GM12878 (cell line): Measurements from ENCODE around the gene ADISSP. TPM values are rescaled to one million over a fixed set of nuclear protein-coding genes. Genes with fewer than 3 reads are reported as not detected.

ENCODE experiments used
- ATAC-seq: fragments of 200-7000 bp; cut with Tn5 transposase; 3 replicates; pipeline ENCODE4 v1.9.1; 2020; ENCODE audit warnings: mild to moderate bottlenecking, moderate library complexity
- BruUV-seq: library from RNA; stranded (reverse); fragments of 400-500 nt; replicated peaks from 2 replicates; lab custom pipeline; 2021; lab: Mats Ljungman, UMichigan
- CTCF ChIA-PET: fragments of 300-600 bp; sonication (Branson Sonifier 250); formaldehyde crosslinking; extraction: SDS; loops from one replicate; lab custom pipeline; 2021; ENCODE audit warnings: inconsistent platforms; lab: Yijun Ruan, JAX
- POLR2A ChIA-PET: fragments of 350-600 bp; formaldehyde crosslinking; extraction: SDS; loops from one replicate; lab custom pipeline; 2021; ENCODE audit warnings: inconsistent platforms; lab: Charles Lee
- RAD21 ChIA-PET: fragments of 300-600 bp; sonication (Branson Sonifier 250); formaldehyde crosslinking; loops from one replicate; lab custom pipeline; 2023; ENCODE audit warnings: antibody characterized with exemption; ENCODE audit not compliant: unreplicated experiment; lab: Charles Lee
- SMC1A ChIA-PET: fragments of 300-600 bp; sonication (Branson Sonifier 250); formaldehyde crosslinking; loops from one replicate; lab custom pipeline; 2023; ENCODE audit not compliant: unreplicated experiment, uncharacterized antibody; lab: Charles Lee
- DNase-seq: peaks from one replicate; pipeline ENCODE4 v3.0.0-alpha.2; 2011; ENCODE audit warnings: low read depth, low spot score
- FAIRE-seq: peaks from 3 replicates; lab custom pipeline; 2011; peaks lifted over from hg19 to GRCh38; lab: Jason Lieb, UNC
- H2AFZ ChIP-seq: 2 replicates; pipeline ENCODE4 v1.6.0; 2011; ENCODE audit warnings: low read depth, low read length, control low read depth; ENCODE audit not compliant: control insufficient read depth
- H3K27ac ChIP-seq: 2 replicates; pipeline ENCODE4 v1.5.1; 2011; ENCODE audit warnings: control low read depth; ENCODE audit not compliant: control insufficient read depth, insufficient read depth
- H3K27me3 ChIP-seq, 2 experiments: replicated peaks in 1 of 2; 2 replicates each; pipeline versions ENCODE4 v1.6.0 to v1.6.1; 2011; ENCODE audit warnings: low read length in 1 of 2; ENCODE audit not compliant: control insufficient read depth in 2 of 2, insufficient read depth in 2 of 2
- H3K36me3 ChIP-seq, 2 experiments: 2 replicates each; pipeline ENCODE4 v1.5.1; 2011; ENCODE audit warnings: low read length in 1 of 2; ENCODE audit not compliant: control insufficient read depth in 2 of 2, insufficient read depth in 2 of 2
- H3K4me1 ChIP-seq: 2 replicates; pipeline ENCODE4 v1.6.1; 2011; ENCODE audit warnings: mild to moderate bottlenecking, low read length, moderate library complexity, mixed read lengths; ENCODE audit not compliant: control insufficient read depth, insufficient read depth
- H3K4me2 ChIP-seq: 2 replicates; pipeline ENCODE4 v1.6.0; 2011; ENCODE audit warnings: control low read depth; ENCODE audit not compliant: control insufficient read depth, insufficient read depth
- H3K4me3 ChIP-seq: fragments of 200-600 bp; sonication (generic); 2 replicates; pipeline ENCODE4 v1.5.1; 2016
- H3K79me2 ChIP-seq: 2 replicates; pipeline ENCODE4 v1.6.0; 2011; ENCODE audit warnings: low read length; ENCODE audit not compliant: control insufficient read depth, insufficient read depth
- H3K9ac ChIP-seq: 2 replicates; pipeline ENCODE4 v1.8.0; 2011; ENCODE audit warnings: low read length, control low read depth, mixed read lengths; ENCODE audit not compliant: control insufficient read depth, insufficient read depth
- H3K9me3 ChIP-seq: replicated peaks from 3 replicates; pipeline ENCODE4 v1.5.1; 2011; ENCODE audit warnings: mild to moderate bottlenecking, low read length; ENCODE audit not compliant: control insufficient read depth, insufficient read depth
- H4K20me1 ChIP-seq: 2 replicates; pipeline ENCODE4 v1.6.0; 2011; ENCODE audit not compliant: control insufficient read depth, insufficient read depth
- CBFB ChIP-seq: IDR thresholded peaks from 2 replicates; pipeline ENCODE4 v1.6.1; 2016; ENCODE audit warnings: antibody characterized with exemption, low read depth
- FOXM1 ChIP-seq: IDR thresholded peaks from 2 replicates; pipeline ENCODE4 v1.6.1; 2012; ENCODE audit warnings: low read depth, mild to moderate bottlenecking, inconsistent platforms, low read length, moderate library complexity
- IKZF1 ChIP-seq: fragments of 450-650 bp; conservative IDR thresholded peaks from 2 replicates; pipeline ENCODE4 v1.6.1; 2017; ENCODE audit warnings: antibody characterized with exemption, mild to moderate bottlenecking
- JUNB ChIP-seq: IDR thresholded peaks from 2 replicates; pipeline ENCODE4 v1.6.1; 2016; ENCODE audit warnings: antibody characterized with exemption, mild to moderate bottlenecking
- PAX5 ChIP-seq: IDR thresholded peaks from 2 replicates; pipeline ENCODE4 v1.6.1; 2011; ENCODE audit warnings: low read depth, low read length, borderline replicate concordance
- POLR2AphosphoS2 ChIP-seq: IDR thresholded peaks from 2 replicates; pipeline ENCODE4 v1.6.1; 2011; ENCODE audit warnings: low read depth, mild to moderate bottlenecking, low read length, improper control_type of control experiment, moderate library complexity
- POLR2AphosphoS5 ChIP-seq: IDR thresholded peaks from 2 replicates; pipeline ENCODE4 v1.6.1; 2011; ENCODE audit warnings: mild to moderate bottlenecking, low read length, inconsistent platforms
- SMAD5 ChIP-seq: IDR thresholded peaks from 2 replicates; pipeline ENCODE4 v1.6.1; 2016; ENCODE audit warnings: antibody characterized with exemption, low read depth
- ZNF24 ChIP-seq: fragments of 450-650 bp; IDR thresholded peaks from 2 replicates; pipeline ENCODE4 v1.6.1; 2017; ENCODE audit warnings: antibody characterized with exemption, mild to moderate bottlenecking
- ZNF622 ChIP-seq: fragments of 450-650 bp; IDR thresholded peaks from 2 replicates; pipeline ENCODE4 v1.6.1; 2017; ENCODE audit warnings: mild to moderate bottlenecking, inconsistent platforms
- WGBS: methylation state at CpG from one replicate; pipeline ENCODE4 v1.1.6; 2016; ENCODE audit warnings: low lambda C conversion rate; ENCODE audit not compliant: insufficient replicate concordance, insufficient coverage; ENCODE audit errors: missing lambda C conversion rate; 5-methylcytosine and 5-hydroxymethylcytosine counted together
- in situ Hi-C: fragments of 300-500 bp; cut with MboI; formaldehyde crosslinking; loops from 9 replicates; pipeline ENCODE4 v1.14.3; 2018; ENCODE audit warnings: mixed read lengths
- intact Hi-C: fragments of 100-400 bp; cut with micrococcal nuclease; formaldehyde crosslinking; loops from one replicate; pipeline ENCODE4 v1.14.2; 2022; ENCODE audit not compliant: unreplicated experiment
- polyA plus RNA-seq, 11 experiments: library from polyadenylated mRNA; depleted of rRNA in 4 of 11; unstranded in 6 of 11; stranded (reverse) in 5 of 11; fragments of >200 nt; fragmentation: Nextera tagmentation in 4 of 11; fragmentation: Illumina TruSeq in 1 of 11; extraction: Ambion mirVana in 4 of 11; extraction: Trizol in 1 of 11; gene quantifications; 1 replicate in 1 of 11; 2 replicates in 10 of 11; pipeline versions ENCODE4 v1.2.1 to v1.2.3, GENCODE V29; 2011 to 2016; ENCODE audit warnings: inconsistent platforms in 2 of 11, missing spikeins in 2 of 11, low read depth in 1 of 11
- total RNA-seq, 4 experiments: library from RNA; depleted of rRNA in 3 of 4; stranded (reverse); fragments of >200 nt in 3 of 4; fragmentation: Illumina TruSeq in 1 of 4; extraction: Trizol in 1 of 4; gene quantifications; 2 replicates each; pipeline versions ENCODE4 v1.2.1 to v1.2.3, GENCODE V29; 2013 to 2021
- TF ChIP-seq, protein P1 (sequence below): fragments of 450-650 bp; IDR thresholded peaks from 2 replicates; pipeline ENCODE4 v1.6.1; 2017; ENCODE audit warnings: mild to moderate bottlenecking, low read depth, inconsistent platforms; ENCODE audit not compliant: poor library complexity, severe bottlenecking
- TF ChIP-seq, protein P2 (sequence below): fragments of 150-350 bp; IDR thresholded peaks from 2 replicates; pipeline ENCODE4 v1.6.1; 2014; ENCODE audit warnings: mild to moderate bottlenecking, low read depth, low read length
- TF ChIP-seq, protein P3 (sequence below): IDR thresholded peaks from 2 replicates; pipeline ENCODE4 v1.6.1; 2012; ENCODE audit warnings: low read depth, low read length, improper control_type of control experiment
- TF ChIP-seq, protein P4 (sequence below): fragments of 450-650 bp; IDR thresholded peaks from 2 replicates; pipeline ENCODE4 v1.6.1; 2017; ENCODE audit warnings: low read depth, mild to moderate bottlenecking, moderate library complexity

Gene ADISSP
- total and polyA plus RNA-seq, 10 of the 15 experiments (the other 5 are each of a cell fraction or from before 2014, with no cell fraction given), result 0.80 to 96.3 (median 38.6) TPM

DNA sequence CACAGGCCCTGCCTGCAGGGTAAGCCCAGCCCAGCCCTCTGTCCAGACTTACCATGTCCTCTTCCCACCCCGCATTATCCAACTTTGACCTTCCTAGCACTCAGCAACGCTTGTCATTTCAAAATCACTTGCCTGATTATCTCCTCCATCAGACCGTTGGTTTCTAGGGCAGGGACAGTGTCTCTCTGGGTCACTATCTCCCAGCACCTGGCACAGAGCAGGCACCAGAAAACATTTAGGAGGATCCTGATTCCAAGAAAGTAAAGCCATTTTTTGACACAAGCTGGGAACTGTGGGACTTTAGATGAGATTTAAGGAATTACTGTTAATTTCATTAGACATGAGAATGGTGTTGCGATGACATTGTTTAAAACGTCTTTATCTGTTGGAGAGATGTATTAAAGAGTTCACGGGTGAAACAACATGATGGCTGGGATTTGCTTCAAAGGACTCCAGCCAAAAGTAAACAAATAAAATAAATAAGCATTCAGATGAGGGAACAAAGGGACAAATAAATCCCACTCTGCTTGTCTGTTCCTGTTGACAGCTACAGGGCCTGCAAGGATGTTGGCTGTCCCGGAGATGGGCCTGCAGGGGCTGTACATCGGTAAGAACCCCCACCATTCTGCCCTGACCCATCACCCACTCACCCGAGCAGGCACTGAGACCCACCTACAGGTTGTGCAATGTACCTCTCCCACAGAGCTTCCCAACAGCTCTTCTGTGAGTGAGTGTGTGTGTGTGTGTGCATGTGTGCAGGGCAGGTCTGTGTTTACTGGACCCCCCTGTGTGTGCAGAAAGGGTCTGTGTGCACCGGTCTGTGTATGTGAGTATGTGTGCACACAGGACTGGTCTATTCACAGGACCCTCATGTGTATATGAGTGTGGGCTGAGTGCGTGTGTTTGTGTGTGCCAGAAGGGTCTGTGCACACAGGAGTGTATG lies 29.2 kb downstream of the ADISSP start (continued):
- TF ChIP-seq ZNF24 (no peak), POLR2AphosphoS2 (no peak), JUNB (no peak), ZNF622 (no peak), POLR2AphosphoS5 (no peak), CBFB (no peak), SMAD5 (no peak), PAX5 (no peak), IKZF1 (no peak)
- TF ChIP-seq, protein P1, sequence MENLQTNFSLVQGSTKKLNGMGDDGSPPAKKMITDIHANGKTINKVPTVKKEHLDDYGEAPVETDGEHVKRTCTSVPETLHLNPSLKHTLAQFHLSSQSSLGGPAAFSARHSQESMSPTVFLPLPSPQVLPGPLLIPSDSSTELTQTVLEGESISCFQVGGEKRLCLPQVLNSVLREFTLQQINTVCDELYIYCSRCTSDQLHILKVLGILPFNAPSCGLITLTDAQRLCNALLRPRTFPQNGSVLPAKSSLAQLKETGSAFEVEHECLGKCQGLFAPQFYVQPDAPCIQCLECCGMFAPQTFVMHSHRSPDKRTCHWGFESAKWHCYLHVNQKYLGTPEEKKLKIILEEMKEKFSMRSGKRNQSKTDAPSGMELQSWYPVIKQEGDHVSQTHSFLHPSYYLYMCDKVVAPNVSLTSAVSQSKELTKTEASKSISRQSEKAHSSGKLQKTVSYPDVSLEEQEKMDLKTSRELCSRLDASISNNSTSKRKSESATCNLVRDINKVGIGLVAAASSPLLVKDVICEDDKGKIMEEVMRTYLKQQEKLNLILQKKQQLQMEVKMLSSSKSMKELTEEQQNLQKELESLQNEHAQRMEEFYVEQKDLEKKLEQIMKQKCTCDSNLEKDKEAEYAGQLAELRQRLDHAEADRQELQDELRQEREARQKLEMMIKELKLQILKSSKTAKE, result no peak

DNA sequence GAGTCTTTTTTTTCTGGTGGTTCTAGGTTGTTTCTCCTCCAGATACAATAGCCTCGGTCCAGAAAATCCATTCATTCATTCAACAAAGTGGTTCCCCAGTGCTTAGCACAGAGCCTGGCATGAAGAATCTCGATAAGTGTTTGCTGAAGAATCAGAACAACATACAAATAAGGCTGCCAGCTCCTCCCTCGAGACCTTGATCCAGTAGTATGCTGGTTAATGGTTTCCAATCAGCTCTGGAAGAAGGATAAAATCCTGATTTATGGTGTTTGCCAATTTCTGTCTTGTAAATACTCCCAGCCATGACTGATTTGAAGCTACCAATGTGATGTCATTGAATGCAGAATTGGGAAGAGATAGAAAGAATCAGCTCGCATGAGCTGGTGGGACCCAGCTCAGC lies 31.8 kb downstream of the ADISSP start:
- H4K20me1 ChIP-seq, result no peaks in the 10 kb centered on the region
- no peak overlapping the region for H3K9ac ChIP-seq
- 15% methylated on average over 4 of the region's 4 CpGs for whole genome bisulfite sequencing
- in situ Hi-C loops, result no loop called here
- SMC1A ChIA-PET, result interaction anchor here (0.7 kb wide), 1 partner anchor 25 kb away, joined by 3 read pairs; no protein-coding TSS in a partner anchor
- H3K27ac ChIP-seq, result no peak overlapping the region
- RAD21 ChIA-PET, result interaction anchor here (0.5 kb wide), 1 partner anchor 272 kb away, joined by 3 read pairs; no protein-coding TSS in a partner anchor
- no peaks in the 10 kb centered on the region for H3K4me1 ChIP-seq
- no peaks in the 10 kb centered on the region for H3K79me2 ChIP-seq
- POLR2A ChIA-PET, result interaction anchor here (0.5 kb wide), 1 partner anchor 517 kb away, joined by 3 read pairs; no protein-coding TSS in a partner anchor
- DNase-seq (no peak), FAIRE-seq (no peak), ATAC-seq (no peak)
- no peaks in the 10 kb centered on the region for H3K36me3 ChIP-seq
- no peak overlapping the region for H2AFZ ChIP-seq
- BruUV-seq, result no TSS peak
- CTCF ChIA-PET, result interaction anchor here (1.0 to 1.9 kb wide), 2 partner anchors 12 to 59 kb away, joined by 4 read pairs; no protein-coding TSS in a partner anchor
- H3K4me3 ChIP-seq, result no peak overlapping the region
- H3K9me3 ChIP-seq, result no peaks in the 10 kb centered on the region
- H3K27me3 ChIP-seq, result no peaks in the 10 kb centered on the region; a peak in 1 of 4 replicates
- H3K4me2 ChIP-seq, result no peak overlapping the region
- intact Hi-C loops, result no loop called here
- TF ChIP-seq, protein P2, sequence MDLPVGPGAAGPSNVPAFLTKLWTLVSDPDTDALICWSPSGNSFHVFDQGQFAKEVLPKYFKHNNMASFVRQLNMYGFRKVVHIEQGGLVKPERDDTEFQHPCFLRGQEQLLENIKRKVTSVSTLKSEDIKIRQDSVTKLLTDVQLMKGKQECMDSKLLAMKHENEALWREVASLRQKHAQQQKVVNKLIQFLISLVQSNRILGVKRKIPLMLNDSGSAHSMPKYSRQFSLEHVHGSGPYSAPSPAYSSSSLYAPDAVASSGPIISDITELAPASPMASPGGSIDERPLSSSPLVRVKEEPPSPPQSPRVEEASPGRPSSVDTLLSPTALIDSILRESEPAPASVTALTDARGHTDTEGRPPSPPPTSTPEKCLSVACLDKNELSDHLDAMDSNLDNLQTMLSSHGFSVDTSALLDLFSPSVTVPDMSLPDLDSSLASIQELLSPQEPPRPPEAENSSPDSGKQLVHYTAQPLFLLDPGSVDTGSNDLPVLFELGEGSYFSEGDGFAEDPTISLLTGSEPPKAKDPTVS, result no peak
- TF ChIP-seq, protein P3, sequence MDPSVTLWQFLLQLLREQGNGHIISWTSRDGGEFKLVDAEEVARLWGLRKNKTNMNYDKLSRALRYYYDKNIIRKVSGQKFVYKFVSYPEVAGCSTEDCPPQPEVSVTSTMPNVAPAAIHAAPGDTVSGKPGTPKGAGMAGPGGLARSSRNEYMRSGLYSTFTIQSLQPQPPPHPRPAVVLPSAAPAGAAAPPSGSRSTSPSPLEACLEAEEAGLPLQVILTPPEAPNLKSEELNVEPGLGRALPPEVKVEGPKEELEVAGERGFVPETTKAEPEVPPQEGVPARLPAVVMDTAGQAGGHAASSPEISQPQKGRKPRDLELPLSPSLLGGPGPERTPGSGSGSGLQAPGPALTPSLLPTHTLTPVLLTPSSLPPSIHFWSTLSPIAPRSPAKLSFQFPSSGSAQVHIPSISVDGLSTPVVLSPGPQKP, result no peak
- TF ChIP-seq, protein P4, sequence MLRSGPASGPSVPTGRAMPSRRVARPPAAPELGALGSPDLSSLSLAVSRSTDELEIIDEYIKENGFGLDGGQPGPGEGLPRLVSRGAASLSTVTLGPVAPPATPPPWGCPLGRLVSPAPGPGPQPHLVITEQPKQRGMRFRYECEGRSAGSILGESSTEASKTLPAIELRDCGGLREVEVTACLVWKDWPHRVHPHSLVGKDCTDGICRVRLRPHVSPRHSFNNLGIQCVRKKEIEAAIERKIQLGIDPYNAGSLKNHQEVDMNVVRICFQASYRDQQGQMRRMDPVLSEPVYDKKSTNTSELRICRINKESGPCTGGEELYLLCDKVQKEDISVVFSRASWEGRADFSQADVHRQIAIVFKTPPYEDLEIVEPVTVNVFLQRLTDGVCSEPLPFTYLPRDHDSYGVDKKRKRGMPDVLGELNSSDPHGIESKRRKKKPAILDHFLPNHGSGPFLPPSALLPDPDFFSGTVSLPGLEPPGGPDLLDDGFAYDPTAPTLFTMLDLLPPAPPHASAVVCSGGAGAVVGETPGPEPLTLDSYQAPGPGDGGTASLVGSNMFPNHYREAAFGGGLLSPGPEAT, result no peak
- no peak for TF ChIP-seq FOXM1
